GM23338 (cell line): ENCODE measurements around the gene TAC3.

ENCODE experiments used
- CREB1 ChIP-seq: fragments of 250-450 bp; sonication (Bioruptor Pico); IDR thresholded peaks from 2 replicates; pipeline ENCODE4 v1.5.0; 2020; ENCODE audit warnings: low read depth, mild to moderate bottlenecking, moderate library complexity
- CTCF ChIP-seq, 2 experiments: fragments of 200-600 bp in 1 of 2; sonication (generic) in 1 of 2; conservative IDR thresholded peaks; 2 replicates each; pipeline versions ENCODE4 v1.5.1 to v1.6.1; 2016 to 2017; ENCODE audit warnings: antibody characterized with exemption in 2 of 2, low read depth in 2 of 2, mild to moderate bottlenecking in 2 of 2, moderate library complexity in 1 of 2
- EZH2 ChIP-seq: fragments of 200-600 bp; sonication (generic); IDR thresholded peaks from one replicate; pipeline ENCODE4 v1.8.0; 2017; ENCODE audit warnings: antibody characterized with exemption, mild to moderate bottlenecking, low read depth; ENCODE audit not compliant: unreplicated experiment
- EZH2phosphoT487 ChIP-seq: fragments of 200-600 bp; sonication (generic); IDR thresholded peaks from one replicate; pipeline ENCODE4 v1.8.1; 2018; ENCODE audit warnings: antibody characterized with exemption; ENCODE audit not compliant: unreplicated experiment
- POLR2AphosphoS5 ChIP-seq: IDR thresholded peaks from 2 replicates; pipeline ENCODE4 v1.6.1; 2016; ENCODE audit warnings: antibody characterized with exemption, low read depth
- REST ChIP-seq: IDR thresholded peaks from one replicate; pipeline ENCODE4 v1.6.1; 2018; ENCODE audit warnings: antibody characterized with exemption; ENCODE audit not compliant: unreplicated experiment
- ZNF114 ChIP-seq: fragments of 250-450 bp; sonication (Bioruptor Pico); IDR thresholded peaks from 2 replicates; pipeline ENCODE4 v1.5.0; 2020; ENCODE audit warnings: mild to moderate bottlenecking, moderate library complexity

GRCh38 chr12:56990648-56991318 is 25.5 kb downstream of the TAC3 start:
- TF ChIP-seq CREB1 (CRISPR knock-in tag) (no peak), EZH2phosphoT487 (no peak), CTCF (conservative IDR thresholded peaks at IDR 0.05; ENCODE audit: low read depth in 2 of 2) (no peak), POLR2AphosphoS5 (no peak), ZNF114 (CRISPR knock-in tag) (no peak), EZH2 (no peak), REST (no peak)
